HG03457 (cell line): ENCODE data around the gene OR2C1.

Source experiments
- ATAC-seq: cut with Tn5 transposase; IDR thresholded peaks from one replicate; pipeline ENCODE4 v1.9.1; 2021; ENCODE audit warnings: moderate number of reproducible peaks; ENCODE audit not compliant: unreplicated experiment

Gene OR2C1

GRCh38 chr16:3355589-3355988 lies at the start of gene OR2C1:
Gene OR2C1, plus strand, starts transcription at chr16:3355889. Its CDS starts 52 bp downstream, at chr16:3355941.
- no peak for ATAC-seq

GRCh38 chr16:3306078-3306477 lies 49.6 kb upstream of the OR2C1 start:
- ATAC-seq = no peak

- no peak for ATAC-seq
These were observed 44.2 kb upstream of the OR2C1 start for GRCh38 chr16:3311496-3311895.

- no peak for ATAC-seq
These were observed 38.2 kb upstream of the OR2C1 start for GRCh38 chr16:3317315-3317999.

- no peak for ATAC-seq
These were observed 33.9 kb upstream of the OR2C1 start for GRCh38 chr16:3321816-3322215.

GRCh38 chr16:3327514-3327913 lies 28.2 kb upstream of the OR2C1 start:
- ATAC-seq = no peak

- ATAC-seq = no peak
These were observed 27.6 kb upstream of the OR2C1 start for GRCh38 chr16:3328104-3328503.

- ATAC-seq = no peak
These were observed 27.0 kb upstream of the OR2C1 start for GRCh38 chr16:3328643-3329042.

GRCh38 chr16:3346041-3346440 lies 9.6 kb upstream of the OR2C1 start:
- ATAC-seq = no peak

GRCh38 chr16:3347586-3347985 lies 8.1 kb upstream of the OR2C1 start:
- ATAC-seq = no peak

GRCh38 chr16:3348547-3349167 lies 7.0 kb upstream of the OR2C1 start:
- ATAC-seq = no peak

GRCh38 chr16:3349175-3349574 lies 6.5 kb upstream of the OR2C1 start:
- no peak for ATAC-seq

- ATAC-seq = no peak
These were observed 429 bp downstream of the OR2C1 start for GRCh38 chr16:3356118-3356517.

- ATAC-seq = no peak
These were observed 3.2 kb downstream of the OR2C1 start for GRCh38 chr16:3358871-3359270.

- no peak for ATAC-seq
These were observed 7.2 kb downstream of the OR2C1 start for GRCh38 chr16:3362931-3363330.

GRCh38 chr16:3363793-3364192 lies 8.1 kb downstream of the OR2C1 start:
- ATAC-seq = no peak

GRCh38 chr16:3364774-3365427 lies 9.2 kb downstream of the OR2C1 start:
- no peak for ATAC-seq

- no peak for ATAC-seq
These were observed 13.4 kb downstream of the OR2C1 start for GRCh38 chr16:3369073-3369472.

- ATAC-seq = no peak
These were observed 20.0 kb downstream of the OR2C1 start for GRCh38 chr16:3375680-3376079.

- no peak for ATAC-seq
These were observed 22.2 kb downstream of the OR2C1 start for GRCh38 chr16:3377917-3378316.

- no peak for ATAC-seq
These were observed 27.4 kb downstream of the OR2C1 start for GRCh38 chr16:3383045-3383448.

GRCh38 chr16:3388325-3388724 lies 32.6 kb downstream of the OR2C1 start:
- ATAC-seq = no peak
